Skeletal muscle cell (primary cell): Measurements from ENCODE around the gene PTF1A.

Source experiments
- DNase-seq: peaks from one replicate; pipeline ENCODE4 v3.0.0-alpha.2; 2010; ENCODE audit warnings: low read depth
- H3K4me3 ChIP-seq: 2 replicates; pipeline ENCODE4 v1.5.1; 2011; ENCODE audit warnings: low read depth, mild to moderate bottlenecking, control low read depth, low read length, moderate library complexity

PTF1A gene

DNA sequence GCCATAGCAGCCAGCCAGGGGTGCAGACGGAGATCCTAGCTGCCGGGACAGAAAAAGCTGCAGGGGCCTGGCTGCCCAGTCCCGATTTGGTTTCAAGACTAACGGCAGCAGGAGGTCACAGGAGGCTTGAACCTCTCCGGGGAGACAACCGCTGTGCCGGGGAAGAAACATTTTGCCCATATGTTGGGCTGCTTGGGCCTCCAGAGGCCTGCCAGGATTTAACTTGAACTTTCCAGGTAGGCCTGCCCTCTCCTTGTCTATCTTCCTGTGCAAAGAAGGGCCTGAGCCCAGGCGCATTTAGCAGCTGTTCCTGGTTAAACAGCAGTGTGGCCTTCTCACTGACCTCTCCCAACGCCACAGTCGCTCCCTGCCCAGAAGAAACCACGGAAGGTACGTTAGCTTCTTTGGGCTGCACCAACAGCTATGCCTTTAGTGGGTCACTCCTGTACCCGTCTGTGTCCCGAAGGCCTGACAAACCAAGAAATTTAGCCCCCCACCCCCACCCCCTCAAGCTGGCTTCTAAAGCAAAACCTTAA lies 17.1 kb upstream of the PTF1A start:
- DNase-seq = no peak
- no peak overlapping the region for H3K4me3 ChIP-seq

DNA sequence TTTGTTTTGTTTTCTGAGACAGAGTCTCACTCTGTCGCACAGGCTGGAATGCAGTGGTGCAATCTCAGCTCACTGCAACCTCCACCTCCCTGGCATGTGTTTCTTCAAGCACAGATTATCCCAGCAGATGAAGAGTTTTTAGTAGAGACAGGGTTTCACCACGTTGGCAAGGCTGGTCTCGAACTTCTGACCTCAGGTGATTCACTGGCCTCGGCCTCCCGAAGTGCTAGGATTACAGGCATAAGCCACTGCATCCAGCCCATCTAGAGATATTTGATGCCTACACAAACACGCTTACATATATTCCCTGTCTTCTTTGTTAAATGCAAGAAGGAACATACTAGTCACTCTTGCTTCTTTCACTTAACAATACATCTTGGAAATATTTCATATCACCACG lies 5.9 kb upstream of the PTF1A start:
- no peak overlapping the region for H3K4me3 ChIP-seq
- DNase-seq = no peak

DNA sequence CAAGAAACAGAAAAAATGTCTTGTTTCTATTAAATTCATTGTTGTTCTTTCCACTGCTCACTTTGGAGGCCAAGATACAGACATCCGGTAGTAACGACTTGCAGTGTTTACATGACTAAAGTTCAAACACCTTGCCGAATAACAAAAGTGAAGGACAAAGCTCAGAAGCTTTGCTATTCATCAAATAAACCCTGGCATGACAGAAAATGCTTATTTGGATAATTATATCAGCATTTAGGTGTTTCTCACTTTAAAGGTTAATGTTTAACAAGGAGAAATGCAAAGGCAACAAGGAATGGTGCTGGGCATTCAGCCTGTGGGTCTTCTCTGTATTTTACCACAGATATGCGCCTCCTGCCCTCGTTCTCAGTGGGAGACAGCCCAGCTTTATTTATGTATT lies 5.4 kb upstream of the PTF1A start:
- no peak overlapping the region for H3K4me3 ChIP-seq
- DNase-seq = no peak

GRCh38 chr10:23187155-23187554 lies 5.0 kb upstream of the PTF1A start:
- DNase-seq = no peak
- H3K4me3 ChIP-seq = no peak overlapping the region

DNA sequence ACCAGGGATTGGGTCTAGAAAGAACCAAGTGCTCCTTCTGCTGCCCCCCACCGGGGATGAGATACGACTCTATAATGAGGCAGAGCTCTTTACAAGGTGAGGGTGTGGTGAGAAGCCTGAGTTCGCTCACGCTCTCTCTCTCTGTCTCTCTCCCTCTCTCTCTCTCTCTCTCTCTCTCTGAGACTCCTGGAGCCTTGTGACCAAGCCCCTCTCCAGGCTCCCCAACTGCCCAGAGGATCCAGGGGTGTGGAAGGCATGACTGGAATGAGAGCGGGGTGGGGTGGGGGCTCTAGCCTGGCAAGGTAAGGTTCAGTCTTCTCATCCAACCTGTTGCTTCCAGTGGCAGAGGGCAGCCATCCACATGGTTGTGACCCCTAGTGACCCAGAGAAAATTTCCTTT lies 3.1 kb upstream of the PTF1A start:
- no peak for DNase-seq
- no peak overlapping the region for H3K4me3 ChIP-seq

DNA sequence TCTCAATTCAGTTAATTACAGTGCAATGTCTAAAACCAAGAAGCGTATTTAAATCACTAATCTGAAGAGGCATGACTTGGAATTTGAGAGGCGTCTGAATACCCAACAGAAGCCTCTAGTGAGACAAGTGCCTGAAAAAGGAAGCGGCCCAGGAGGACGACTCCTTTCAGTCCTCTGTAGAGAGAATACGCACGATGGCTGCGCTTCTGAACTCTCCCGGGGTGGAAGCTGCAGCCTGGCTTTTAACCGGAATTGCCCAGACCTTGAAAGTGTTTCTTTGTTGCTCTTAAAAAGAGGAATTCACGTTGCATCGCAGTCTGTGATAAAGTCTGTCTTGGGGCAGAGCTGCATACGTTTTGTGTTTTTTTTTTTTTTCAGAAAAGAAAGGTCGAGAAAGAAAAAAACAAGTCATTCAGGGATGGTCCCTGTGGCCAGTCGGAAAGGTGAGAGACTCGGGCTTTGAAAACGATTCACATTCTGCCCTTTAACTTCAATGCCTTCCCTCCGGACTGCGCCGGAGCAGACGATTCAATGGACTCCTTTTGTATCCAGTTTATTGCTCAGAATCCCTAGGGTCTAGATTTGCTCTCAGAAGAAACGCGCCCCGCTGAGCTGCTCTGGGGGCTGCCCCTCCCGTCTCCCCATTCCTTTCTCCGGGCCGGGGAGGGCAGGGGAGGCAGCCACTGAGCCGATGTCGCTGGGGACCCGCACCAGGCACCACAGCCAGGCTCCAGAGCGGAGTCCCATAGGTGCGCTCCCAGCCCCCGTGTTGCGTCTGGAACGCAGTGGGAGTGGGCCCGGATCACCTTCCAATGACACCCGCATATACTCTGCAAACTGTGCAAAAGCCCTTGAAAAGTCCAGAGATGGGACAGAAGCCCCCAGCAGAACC lies 994 bp upstream of the PTF1A start:
- no peak for DNase-seq
- no peak overlapping the region for H3K4me3 ChIP-seq

GRCh38 chr10:23192712-23193434 lies 761 bp downstream of the PTF1A start:
- DNase-seq = no peak
- H3K4me3 ChIP-seq = no peak overlapping the region

DNA sequence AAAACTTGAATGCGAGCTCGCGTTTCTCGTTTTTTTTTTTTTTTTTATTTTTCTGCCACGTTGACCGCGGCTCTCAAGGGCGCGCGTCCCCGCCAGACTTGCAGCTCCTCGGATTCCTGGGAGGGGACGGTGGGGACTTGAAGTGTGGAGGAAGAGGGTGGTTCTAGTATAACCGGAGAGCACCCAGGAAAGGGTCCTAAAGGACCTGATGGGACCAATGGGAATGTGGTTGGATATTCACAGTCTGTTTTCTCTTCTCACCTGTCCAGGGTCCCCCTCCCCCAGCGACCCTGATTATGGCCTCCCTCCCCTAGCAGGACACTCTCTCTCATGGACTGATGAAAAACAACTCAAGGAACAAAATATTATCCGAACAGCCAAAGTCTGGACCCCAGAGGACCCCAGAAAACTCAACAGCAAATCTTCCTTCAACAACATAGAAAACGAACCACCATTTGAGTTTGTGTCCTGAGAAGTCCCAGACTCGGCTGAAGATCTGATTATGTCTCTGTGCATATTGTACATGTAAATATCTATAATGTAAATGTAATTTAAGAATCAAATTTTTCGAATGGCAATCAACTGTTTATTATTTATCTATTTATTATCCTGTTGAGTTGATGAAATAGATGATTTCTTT lies 1.4 kb downstream of the PTF1A start:
- no peak overlapping the region for H3K4me3 ChIP-seq
- no peak for DNase-seq

DNA sequence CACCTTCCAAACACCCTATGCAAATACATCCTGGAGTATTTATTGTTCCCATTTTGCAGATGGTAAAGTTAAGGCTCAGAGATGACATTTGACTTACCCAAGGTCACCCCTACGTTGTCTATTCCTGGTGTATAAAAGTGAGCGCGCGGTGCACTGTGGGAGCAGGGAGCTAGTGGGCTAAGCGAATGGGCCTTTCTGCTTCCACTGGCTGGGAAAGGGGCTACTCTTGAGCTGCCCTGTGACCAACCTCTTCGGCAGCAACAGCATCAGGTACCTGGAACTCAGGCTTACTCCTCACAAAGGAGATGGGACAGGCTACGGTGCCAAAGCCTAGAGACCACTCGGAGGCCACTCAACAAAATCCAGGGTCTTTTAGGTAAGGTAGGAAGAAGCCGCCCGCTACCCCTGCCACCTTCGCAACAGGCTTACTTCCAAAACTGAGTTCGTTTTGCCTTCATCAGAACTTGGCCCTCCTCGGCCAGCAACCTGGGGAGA lies 2.4 kb downstream of the PTF1A start:
- no peak overlapping the region for H3K4me3 ChIP-seq
- no peak for DNase-seq

DNA sequence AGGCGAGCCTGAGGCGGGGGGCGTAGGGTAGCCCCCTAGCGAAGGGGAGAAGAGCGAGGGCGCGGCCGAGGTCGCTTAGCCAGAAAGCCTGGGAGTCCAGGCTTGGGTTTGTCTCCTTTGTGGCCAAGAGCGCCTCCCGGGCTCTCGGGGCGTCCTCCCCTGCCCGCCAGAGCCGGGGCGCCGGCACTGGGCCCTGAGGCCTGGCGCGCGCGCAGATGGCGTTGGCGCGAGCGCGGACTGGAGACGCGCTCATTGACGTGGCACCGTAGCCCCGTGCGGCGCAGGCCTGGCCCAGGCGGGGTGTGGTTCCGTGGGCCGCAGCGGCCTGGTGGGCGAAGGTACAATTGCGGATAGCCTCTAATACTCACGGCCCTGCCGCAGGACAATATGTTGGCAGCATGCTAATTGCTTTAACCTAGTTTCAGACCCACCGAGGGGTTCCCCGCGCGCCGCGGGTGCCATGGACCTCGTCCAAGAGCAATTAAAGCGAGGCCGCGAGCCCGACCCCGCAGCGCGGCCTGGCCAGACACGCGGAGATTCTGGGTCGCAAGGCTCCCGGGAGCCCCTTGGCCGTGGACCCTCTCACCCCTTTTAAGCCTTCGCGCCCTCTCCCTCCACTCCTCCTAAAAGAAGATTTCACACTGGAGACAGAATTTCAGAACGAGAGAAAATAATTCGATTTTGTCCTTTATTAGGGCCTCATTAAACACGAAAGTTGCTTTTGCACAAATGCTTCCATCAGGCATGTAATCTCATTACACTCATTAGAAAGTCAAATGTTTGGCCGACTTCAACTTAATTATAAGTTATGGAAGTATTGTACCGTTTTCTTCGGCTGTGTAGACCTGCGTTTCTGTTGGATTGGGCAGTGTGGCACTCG lies 3.1 kb downstream of the PTF1A start:
- H3K4me3 ChIP-seq = no peak overlapping the region
- no peak for DNase-seq

GRCh38 chr10:23195846-23196600 lies 3.9 kb downstream of the PTF1A start:
- no peak for DNase-seq
- no peak overlapping the region for H3K4me3 ChIP-seq

DNA sequence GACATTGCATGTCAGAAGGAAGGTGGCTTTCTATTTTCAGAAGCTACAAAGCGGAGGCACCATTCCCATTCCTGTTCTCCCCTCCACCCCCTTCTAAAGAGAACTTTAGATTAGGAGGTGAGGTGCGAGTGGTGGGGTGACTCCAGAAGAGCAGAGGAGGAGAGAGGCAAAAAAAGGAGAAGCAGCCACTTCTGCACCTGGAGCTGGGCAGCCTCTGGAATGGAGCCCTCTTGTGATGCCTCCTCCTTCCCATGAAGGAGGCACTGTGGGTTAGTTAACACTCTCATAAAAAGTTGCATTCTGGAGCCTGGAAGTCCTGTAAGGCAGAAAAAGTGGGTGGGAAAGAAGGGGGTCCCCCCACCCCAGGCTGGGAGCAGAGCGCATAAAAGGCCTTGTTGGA lies 4.8 kb downstream of the PTF1A start:
- no peak for DNase-seq
- no peak overlapping the region for H3K4me3 ChIP-seq

DNA sequence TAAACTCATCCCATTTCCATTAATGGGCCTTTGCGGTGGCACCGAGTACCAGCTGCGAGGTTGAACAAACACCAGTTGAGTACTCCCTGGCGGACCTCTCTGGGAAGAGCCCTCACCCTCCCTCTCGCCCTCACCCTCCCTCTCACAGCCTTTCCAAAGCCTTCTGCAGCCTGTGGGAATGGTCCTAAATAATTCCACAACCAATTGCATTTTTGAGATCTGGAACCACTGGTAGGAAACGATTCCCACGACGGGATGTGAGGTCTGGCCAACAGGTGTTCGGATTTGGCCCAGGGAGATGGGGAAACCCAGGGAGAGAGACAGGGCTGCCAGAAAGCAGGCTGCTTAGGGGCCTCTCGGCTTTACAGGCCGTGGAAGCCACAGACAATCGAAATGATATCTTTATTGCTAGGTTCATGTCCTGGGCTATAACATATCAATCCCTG lies 5.3 kb downstream of the PTF1A start:
- H3K4me3 ChIP-seq = no peak overlapping the region
- DNase-seq = no peak

GRCh38 chr10:23198610-23198939 lies 6.5 kb downstream of the PTF1A start:
- no peak overlapping the region for H3K4me3 ChIP-seq
- no peak for DNase-seq

- DNase-seq = no peak
- H3K4me3 ChIP-seq = no peak overlapping the region
Measured at GRCh38 chr10:23198940-23199767, 7.0 kb downstream of the PTF1A start.

DNA sequence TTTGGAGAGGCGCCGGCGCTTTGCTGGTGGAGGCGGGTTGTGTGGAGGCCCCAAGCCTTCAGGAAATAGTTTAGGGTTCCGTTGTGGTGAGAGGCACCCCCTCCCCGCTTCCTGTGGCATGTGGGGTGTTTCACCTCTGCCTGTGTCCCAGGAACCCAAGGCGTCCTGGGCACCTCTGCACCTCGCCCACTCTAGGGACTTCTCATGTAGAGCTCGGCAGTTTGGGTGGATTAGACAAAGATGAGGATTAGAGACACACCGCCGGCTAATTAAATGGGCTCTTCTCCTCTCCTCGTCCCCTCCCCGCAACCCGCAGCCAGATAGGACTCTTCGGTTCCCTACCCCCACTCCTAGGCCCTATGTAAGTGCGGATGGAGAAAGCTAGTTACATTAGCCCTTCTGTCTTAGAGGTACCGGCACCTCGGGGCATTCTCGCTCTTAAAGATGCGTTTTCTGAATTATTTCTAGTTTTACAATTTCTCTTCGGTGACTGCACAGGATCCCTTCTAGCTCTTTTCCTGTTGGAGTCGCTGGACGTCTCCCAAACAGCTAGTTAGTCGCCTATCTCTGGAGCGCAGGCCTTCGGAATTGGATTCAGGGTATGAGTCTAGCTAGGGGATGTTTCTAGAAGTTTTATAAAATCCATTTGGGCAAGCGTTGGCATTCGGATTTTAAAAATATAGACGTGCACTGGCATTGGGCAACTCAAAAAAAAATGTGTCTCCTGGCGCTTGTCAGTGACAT lies 7.8 kb downstream of the PTF1A start:
- H3K4me3 ChIP-seq = no peak overlapping the region
- no peak for DNase-seq

DNA sequence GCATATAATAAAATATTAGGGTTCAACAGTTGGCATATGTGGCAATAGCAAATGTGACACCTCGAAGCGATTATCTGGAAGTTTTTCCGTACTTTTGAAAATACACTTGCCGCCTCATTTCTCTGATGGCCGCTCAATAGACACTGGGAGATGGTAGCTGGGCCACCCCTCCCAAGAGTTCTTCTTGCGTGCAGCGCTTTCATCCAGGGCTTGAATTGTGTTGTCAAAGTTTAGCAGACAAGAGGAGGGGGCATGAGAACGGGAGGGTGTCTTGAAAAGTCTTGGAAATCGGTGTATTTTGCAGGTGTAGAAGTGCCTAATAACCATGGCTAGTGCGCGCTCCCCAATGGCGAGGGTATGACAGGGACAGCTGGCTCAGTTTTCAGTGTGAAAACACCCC lies 8.5 kb downstream of the PTF1A start:
- DNase-seq = no peak
- no peak overlapping the region for H3K4me3 ChIP-seq
